BE2C (cell line): ENCODE measurements around the gene UPK3A.
"Not testable (repeated sequence)": the region's sequence is repeated elsewhere in the genome, so short reads cannot be mapped to it uniquely, and the experiment has no call there.

Experiments used
- DNase-seq: peaks from one replicate; pipeline ENCODE4 v3.0.0-alpha.2; 2020
- H3K27me3 ChIP-seq: fragments of 250-450 bp; sonication (Bioruptor Pico); 2 replicates; pipeline ENCODE4 v1.5.1; 2020; ENCODE audit warnings: mild to moderate bottlenecking
- H3K36me3 ChIP-seq: fragments of 250-450 bp; sonication (Bioruptor Pico); 2 replicates; pipeline ENCODE4 v1.5.1; 2020; ENCODE audit warnings: mild to moderate bottlenecking
- H3K4me1 ChIP-seq: fragments of 250-450 bp; sonication (Bioruptor Pico); 2 replicates; pipeline ENCODE4 v1.5.1; 2020
- H3K4me3 ChIP-seq: 2 replicates; pipeline ENCODE4 v1.5.1; 2011; ENCODE audit warnings: low read depth, low read length
- H3K9me3 ChIP-seq: fragments of 250-450 bp; sonication (Bioruptor Pico); 2 replicates; pipeline ENCODE4 v1.5.1; 2020
- CTCF ChIP-seq: IDR thresholded peaks from 2 replicates; pipeline ENCODE4 v1.5.1; 2012; ENCODE audit warnings: mild to moderate bottlenecking, low read depth, low read length

Gene UPK3A

GRCh38 chr22:45270095-45271020 is 14.4 kb upstream of the UPK3A start:
- H3K27me3 ChIP-seq = no peaks in the 10 kb centered on the region
- no peaks in the 10 kb centered on the region for H3K36me3 ChIP-seq
- DNase-seq = no peak
- no peaks in the 10 kb centered on the region for H3K9me3 ChIP-seq
- H3K4me1 ChIP-seq = no peaks in the 10 kb centered on the region
- no peak for TF ChIP-seq CTCF
- H3K4me3 ChIP-seq = no peak overlapping the region

GRCh38 chr22:45271667-45272201 is 13.0 kb upstream of the UPK3A start:
- H3K4me3 ChIP-seq = no peak overlapping the region

GRCh38 chr22:45272498-45272897 is 12.3 kb upstream of the UPK3A start:
- TF ChIP-seq CTCF = no peak
- Histone ChIP-seq H3K36me3 (no peaks in the 10 kb centered on the region), H3K27me3 (no peaks in the 10 kb centered on the region), H3K9me3 (no peaks in the 10 kb centered on the region), H3K4me3 (no peak overlapping the region), H3K4me1 (no peaks in the 10 kb centered on the region)
- DNase-seq = no peak

More at GRCh38 chr22:45271667-45272201, 13.0 kb upstream of the UPK3A start:
- DNase-seq = no peak
- no peaks in the 10 kb centered on the region for H3K4me1 ChIP-seq
- no peaks in the 10 kb centered on the region for H3K27me3 ChIP-seq
- no peaks in the 10 kb centered on the region for H3K36me3 ChIP-seq
- TF ChIP-seq CTCF = no peak
- H3K9me3 ChIP-seq = no peaks in the 10 kb centered on the region

GRCh38 chr22:45273452-45274075 is 11.2 kb upstream of the UPK3A start:
- no peaks in the 10 kb centered on the region for H3K4me1 ChIP-seq
- no peaks in the 10 kb centered on the region for H3K9me3 ChIP-seq
- no peak for DNase-seq
- no peaks in the 10 kb centered on the region for H3K27me3 ChIP-seq
- H3K4me3 ChIP-seq = no peak overlapping the region
- H3K36me3 ChIP-seq = no peaks in the 10 kb centered on the region
- no peak for TF ChIP-seq CTCF

- no peak for DNase-seq
- Histone ChIP-seq H3K4me1 (no peaks in the 10 kb centered on the region), H3K27me3 (no peaks in the 10 kb centered on the region), H3K9me3 (no peaks in the 10 kb centered on the region), H3K36me3 (no peaks in the 10 kb centered on the region), H3K4me3 (no peak overlapping the region)
- no peak for TF ChIP-seq CTCF
Measured at GRCh38 chr22:45276507-45277105, 8.1 kb upstream of the UPK3A start.

- not testable (repeated sequence) for H3K36me3 ChIP-seq, H3K4me3 ChIP-seq, DNase-seq, H3K27me3 ChIP-seq, H3K9me3 ChIP-seq, H3K4me1 ChIP-seq
Measured at GRCh38 chr22:45277720-45278119, 7.0 kb upstream of the UPK3A start.
